GM12873 (cell line): ENCODE results near the gene MICAL2.

Source experiments
- TF ChIP-seq, protein P1 (sequence below): IDR thresholded peaks from 2 replicates; pipeline ENCODE4 v1.5.1; 2012; ENCODE audit warnings: low read depth, mild to moderate bottlenecking, moderate library complexity, low read length, control low read depth; ENCODE audit not compliant: insufficient read depth; ENCODE audit errors: missing control alignments

The MICAL2 gene

GRCh38 chr11:12074529-12075195, 35.7 kb upstream of the MICAL2 start:
- TF ChIP-seq, protein P1, sequence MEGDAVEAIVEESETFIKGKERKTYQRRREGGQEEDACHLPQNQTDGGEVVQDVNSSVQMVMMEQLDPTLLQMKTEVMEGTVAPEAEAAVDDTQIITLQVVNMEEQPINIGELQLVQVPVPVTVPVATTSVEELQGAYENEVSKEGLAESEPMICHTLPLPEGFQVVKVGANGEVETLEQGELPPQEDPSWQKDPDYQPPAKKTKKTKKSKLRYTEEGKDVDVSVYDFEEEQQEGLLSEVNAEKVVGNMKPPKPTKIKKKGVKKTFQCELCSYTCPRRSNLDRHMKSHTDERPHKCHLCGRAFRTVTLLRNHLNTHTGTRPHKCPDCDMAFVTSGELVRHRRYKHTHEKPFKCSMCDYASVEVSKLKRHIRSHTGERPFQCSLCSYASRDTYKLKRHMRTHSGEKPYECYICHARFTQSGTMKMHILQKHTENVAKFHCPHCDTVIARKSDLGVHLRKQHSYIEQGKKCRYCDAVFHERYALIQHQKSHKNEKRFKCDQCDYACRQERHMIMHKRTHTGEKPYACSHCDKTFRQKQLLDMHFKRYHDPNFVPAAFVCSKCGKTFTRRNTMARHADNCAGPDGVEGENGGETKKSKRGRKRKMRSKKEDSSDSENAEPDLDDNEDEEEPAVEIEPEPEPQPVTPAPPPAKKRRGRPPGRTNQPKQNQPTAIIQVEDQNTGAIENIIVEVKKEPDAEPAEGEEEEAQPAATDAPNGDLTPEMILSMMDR: no peak

- TF ChIP-seq, protein P1: no peak
These were observed 35.1 kb upstream of the MICAL2 start for GRCh38 chr11:12075291-12075690.

- TF ChIP-seq, protein P1: no peak
These were observed 34.3 kb upstream of the MICAL2 start for GRCh38 chr11:12075822-12076821.

- TF ChIP-seq, protein P1: no peak
These were observed 33.4 kb upstream of the MICAL2 start for GRCh38 chr11:12076840-12077534.

GRCh38 chr11:12077535-12078280, 32.7 kb upstream of the MICAL2 start:
- TF ChIP-seq, protein P1: no peak

DNA sequence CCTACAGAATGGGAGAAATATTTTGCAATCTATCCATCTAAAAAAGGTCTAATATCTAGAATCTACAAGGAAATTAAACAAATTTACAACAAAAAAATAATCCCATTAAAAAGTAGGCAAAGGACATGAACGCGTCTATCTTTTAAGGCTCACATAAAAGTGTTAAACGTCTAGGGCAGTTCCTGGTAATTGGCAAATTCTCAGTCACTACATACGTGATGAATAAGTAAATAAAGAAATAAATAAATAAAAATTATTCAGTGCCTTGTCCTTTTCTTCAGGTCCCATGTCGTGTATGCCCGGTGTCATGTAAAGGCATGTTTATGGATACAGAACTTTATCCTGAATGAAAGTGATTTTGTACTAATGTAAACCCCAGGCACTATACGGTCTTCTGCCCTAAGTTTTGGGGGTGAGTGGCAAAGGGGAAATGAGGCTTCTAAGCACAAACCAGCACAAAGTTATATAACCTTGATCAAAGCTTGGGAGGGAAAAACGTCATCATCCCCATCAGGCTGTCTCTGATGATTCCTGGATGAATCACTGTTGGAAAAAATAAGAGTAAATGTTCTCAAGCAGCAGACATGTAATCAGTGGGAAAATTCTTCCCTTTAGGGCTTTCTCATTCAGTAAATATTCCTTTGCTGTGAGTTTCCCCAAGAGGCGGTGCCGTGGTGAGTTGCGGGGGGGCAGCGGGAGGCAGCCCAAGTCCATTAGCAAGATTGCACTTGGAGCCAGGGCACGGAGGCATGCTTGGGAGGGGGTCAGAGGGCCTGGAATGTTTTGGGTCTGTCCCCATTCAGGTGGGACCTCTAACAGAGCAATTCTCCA, 30.4 kb upstream of the MICAL2 start:
- TF ChIP-seq, protein P1: no peak
